Spleen (tissue), 11 donors: Measurements from ENCODE around the gene BABAM2. TPM values are rescaled to one million over a fixed set of nuclear protein-coding genes. Genes with fewer than 3 reads are reported as not detected.
"Not testable (repeated sequence)": the region's sequence is repeated elsewhere in the genome, so short reads cannot be mapped to it uniquely, and the experiment has no call there.

Source experiments
- DNase-seq: peaks from one replicate; pipeline ENCODE4 v3.0.0-alpha.2; 2020
- H3K27ac ChIP-seq, 8 donors: fragments of 200-600 bp; sonication (generic) in 7 of 8; 1 replicate in 4 of 8; 2 replicates in 4 of 8; pipeline versions ENCODE4 v1.5.0 to v1.8.0; 2016 to 2021; ENCODE audit warnings: inconsistent platforms in 4 of 8, mild to moderate bottlenecking in 4 of 8, moderate library complexity in 1 of 8
- H3K27me3 ChIP-seq, 7 donors: fragments of 200-600 bp; sonication (generic) in 6 of 7; replicated peaks in 1 of 7; 1 replicate in 4 of 7; 2 replicates in 3 of 7; pipeline versions ENCODE4 v1.5.0 to v1.8.0; 2016 to 2021; ENCODE audit warnings: inconsistent platforms in 3 of 7, mild to moderate bottlenecking in 1 of 7
- H3K36me3 ChIP-seq, 6 donors: fragments of 200-600 bp; sonication (generic) in 5 of 6; 1 replicate in 4 of 6; 2 replicates in 2 of 6; pipeline versions ENCODE4 v1.5.0 to v1.8.0; 2016 to 2021; ENCODE audit warnings: inconsistent platforms in 2 of 6
- H3K4me1 ChIP-seq, 6 donors: fragments of 200-600 bp; sonication (generic) in 5 of 6; 1 replicate in 3 of 6; 2 replicates in 3 of 6; pipeline versions ENCODE4 v1.5.0 to v1.8.0; 2016 to 2021; ENCODE audit warnings: inconsistent platforms in 3 of 6
- H3K4me3 ChIP-seq, 8 donors: fragments of 200-600 bp; sonication (generic) in 7 of 8; 1 replicate in 4 of 8; 2 replicates in 4 of 8; pipeline versions ENCODE4 v1.5.0 to v1.8.0; 2016 to 2021; ENCODE audit warnings: inconsistent platforms in 4 of 8, mild to moderate bottlenecking in 4 of 8, moderate library complexity in 2 of 8
- H3K9me3 ChIP-seq, 8 donors: fragments of 200-600 bp; sonication (generic) in 7 of 8; 1 replicate in 4 of 8; 2 replicates in 4 of 8; pipeline versions ENCODE4 v1.5.0 to v1.8.0; 2016 to 2021; ENCODE audit warnings: inconsistent platforms in 4 of 8
- POLR2A ChIP-seq, 3 donors: fragments of 450-650 bp; IDR thresholded peaks; one replicate each; pipeline ENCODE4 v1.5.1; 2017; ENCODE audit warnings: antibody characterized with exemption in 3 of 3, mild to moderate bottlenecking in 1 of 3
- POLR2AphosphoS5 ChIP-seq, 3 donors: sonication (generic); formaldehyde crosslinking; IDR thresholded peaks; one replicate each; pipeline ENCODE4 v1.5.1; 2017; ENCODE audit warnings: antibody characterized with exemption in 3 of 3
- WGBS, 5 donors: extraction: QIAGEN DNeasy Blood & Tissue Kit in 3 of 5; methylation state at CpG; one replicate each; pipeline versions ENCODE4 v1.1.5 to v1.1.7; 2013 to 2018; 5-methylcytosine and 5-hydroxymethylcytosine counted together
- intact Hi-C: fragments of 100-400 bp; cut with DNase I; formaldehyde crosslinking; loops from one replicate; pipeline ENCODE4 v1.15.0; 2023; ENCODE audit warnings: low total_unique reads
- polyA plus RNA-seq, 3 donors: library from polyadenylated mRNA; stranded (reverse); fragments of 200-250 nt; gene quantifications; one replicate each; pipeline ENCODE4 v1.2.1, GENCODE V29; 2013
- total RNA-seq, 7 donors: library from RNA; depleted of rRNA in 3 of 7; stranded (reverse); fragments of >200 nt in 3 of 7; fragmentation: NEBNext Ultra II Directional in 4 of 7; extraction: Animal tissue kit (Norgen Biotek cat#: 25700) in 4 of 7; gene quantifications; one replicate each; pipeline versions ENCODE4 v1.1.0 to v1.2.1, GENCODE V29; 2016 to 2021
- TF ChIP-seq, protein P1 (sequence below), 11 experiments: fragments of 200-600 bp in 7 of 11; fragments of 450-650 bp in 4 of 11; sonication (generic) in 4 of 11; IDR thresholded peaks in 8 of 11; conservative IDR thresholded peaks in 3 of 11; 1 replicate in 7 of 11; 2 replicates in 4 of 11; pipeline versions ENCODE4 v1.4.0 to v1.8.0; 2016 to 2021; ENCODE audit warnings: antibody characterized with exemption in 11 of 11, inconsistent platforms in 4 of 11, mild to moderate bottlenecking in 1 of 11
- donor health status: healthy with polysubstance abuse.
- donor health status: DM: no; HTN: no; CAD: no; lungs with moderate emphysema.
- donor health status: DM: no; HTN: no; CAD: no.
- donor health status: Bipolar disorder and iron deficiency.
- donor health status: healthy.
- donor health status: DM: no; HTN: no; CAD: no.
- donor health status: DM: yes; HTN: yes; CAD: no.

Gene BABAM2
- total and polyA plus RNA-seq, 10 donors: 16.1 to 70.1 (median 55.0) TPM

DNA sequence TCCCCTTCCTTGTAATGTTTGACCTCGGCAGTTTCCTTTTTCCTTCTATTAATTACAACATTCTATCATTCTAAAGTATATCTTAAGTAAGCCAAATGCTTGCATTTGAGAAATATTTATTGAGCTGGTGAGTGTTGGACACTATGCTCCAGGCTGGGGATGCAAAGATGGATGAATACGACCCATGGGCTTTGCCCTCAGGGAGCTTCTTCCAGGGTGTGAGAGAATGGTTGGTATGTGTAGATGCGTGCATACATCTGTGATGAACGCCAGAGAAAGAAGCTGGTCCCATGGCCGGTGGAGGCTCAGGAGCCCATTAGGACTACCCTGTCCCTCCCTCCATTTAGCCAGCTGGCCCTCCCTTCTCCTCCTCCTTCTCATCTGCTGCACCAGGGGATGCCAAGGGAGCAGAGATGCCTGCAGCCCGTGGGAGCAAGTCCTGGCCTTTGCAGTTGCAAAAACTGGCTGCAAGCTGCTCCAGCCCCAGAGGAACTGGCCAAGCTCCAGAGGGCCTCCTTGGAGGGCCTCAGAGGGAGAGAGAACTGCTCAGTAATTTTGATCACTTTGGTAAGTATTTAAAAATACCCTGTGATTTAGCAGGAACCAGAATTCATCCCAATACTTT, 436.5 kb downstream of the BABAM2 start:
- peaks cover 0 to 14% (median 0%) of the 10 kb centered on the region in 6 donors for H3K36me3 ChIP-seq
- H3K27ac ChIP-seq: peak overlapping the region in 3 of 8 donors; percentile 28 to 50 (median 32)
- intact Hi-C loops: no loop called here
- no peaks in the 10 kb centered on the region for H3K9me3 ChIP-seq
- WGBS, 5 donors: 68 to 85% (median 82%) methylated on average over 5 to 6 of the region's 6 CpGs
- peaks cover 3 to 33% (median 18%) of the 10 kb centered on the region in 6 donors for H3K4me1 ChIP-seq
- no peak for DNase-seq
- no peaks in the 10 kb centered on the region for H3K27me3 ChIP-seq
- no peak overlapping the region for H3K4me3 ChIP-seq
- TF ChIP-seq POLR2AphosphoS5 (IDR thresholded peaks at IDR 0.05) (no peak), POLR2A (IDR thresholded peaks at IDR 0.05) (no peak)
- TF ChIP-seq, protein P1, sequence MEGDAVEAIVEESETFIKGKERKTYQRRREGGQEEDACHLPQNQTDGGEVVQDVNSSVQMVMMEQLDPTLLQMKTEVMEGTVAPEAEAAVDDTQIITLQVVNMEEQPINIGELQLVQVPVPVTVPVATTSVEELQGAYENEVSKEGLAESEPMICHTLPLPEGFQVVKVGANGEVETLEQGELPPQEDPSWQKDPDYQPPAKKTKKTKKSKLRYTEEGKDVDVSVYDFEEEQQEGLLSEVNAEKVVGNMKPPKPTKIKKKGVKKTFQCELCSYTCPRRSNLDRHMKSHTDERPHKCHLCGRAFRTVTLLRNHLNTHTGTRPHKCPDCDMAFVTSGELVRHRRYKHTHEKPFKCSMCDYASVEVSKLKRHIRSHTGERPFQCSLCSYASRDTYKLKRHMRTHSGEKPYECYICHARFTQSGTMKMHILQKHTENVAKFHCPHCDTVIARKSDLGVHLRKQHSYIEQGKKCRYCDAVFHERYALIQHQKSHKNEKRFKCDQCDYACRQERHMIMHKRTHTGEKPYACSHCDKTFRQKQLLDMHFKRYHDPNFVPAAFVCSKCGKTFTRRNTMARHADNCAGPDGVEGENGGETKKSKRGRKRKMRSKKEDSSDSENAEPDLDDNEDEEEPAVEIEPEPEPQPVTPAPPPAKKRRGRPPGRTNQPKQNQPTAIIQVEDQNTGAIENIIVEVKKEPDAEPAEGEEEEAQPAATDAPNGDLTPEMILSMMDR (IDR thresholded peaks at IDR 0.05 in 8 of 11, conservative IDR thresholded peaks at IDR 0.05 in 3 of 11): no peak

DNA sequence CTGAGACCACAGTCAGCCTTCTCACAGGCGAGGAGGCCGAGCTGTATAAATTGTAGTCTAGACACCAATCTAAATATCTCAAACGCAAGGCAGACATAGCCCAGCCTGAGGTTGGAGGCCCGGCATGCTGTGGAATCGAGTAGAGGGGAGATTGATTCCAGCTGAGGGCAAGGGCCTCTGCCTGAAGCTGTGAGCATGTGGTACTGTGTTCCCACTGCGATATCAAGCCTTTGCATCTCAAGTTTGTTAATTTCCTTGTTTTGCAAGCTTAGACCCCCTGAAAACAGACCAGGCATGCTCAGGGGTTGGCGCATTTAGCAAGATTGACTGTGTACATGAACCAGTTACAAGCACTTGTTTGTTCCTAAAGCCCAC, 437.0 kb downstream of the BABAM2 start:
- DNase-seq: no peak
- peak overlapping the region in 5 of 8 donors; percentile 9 to 50 (median 30) for H3K27ac ChIP-seq
- 87 to 94% (median 92%) methylated on average over 7 of the region's 7 CpGs for WGBS, 5 donors
- peaks cover 3 to 33% (median 18%) of the 10 kb centered on the region in 6 donors for H3K4me1 ChIP-seq
- TF ChIP-seq, protein P1 (IDR thresholded peaks at IDR 0.05 in 8 of 11, conservative IDR thresholded peaks at IDR 0.05 in 3 of 11): no peak
- no peak for TF ChIP-seq POLR2AphosphoS5 (IDR thresholded peaks at IDR 0.05)
- TF ChIP-seq POLR2A (IDR thresholded peaks at IDR 0.05): no peak
- intact Hi-C loops: no loop called here
- H3K36me3 ChIP-seq: peaks cover 0 to 14% (median 0%) of the 10 kb centered on the region in 6 donors
- H3K4me3 ChIP-seq: no peak overlapping the region
- H3K27me3 ChIP-seq: no peaks in the 10 kb centered on the region
- H3K9me3 ChIP-seq: no peaks in the 10 kb centered on the region

DNA sequence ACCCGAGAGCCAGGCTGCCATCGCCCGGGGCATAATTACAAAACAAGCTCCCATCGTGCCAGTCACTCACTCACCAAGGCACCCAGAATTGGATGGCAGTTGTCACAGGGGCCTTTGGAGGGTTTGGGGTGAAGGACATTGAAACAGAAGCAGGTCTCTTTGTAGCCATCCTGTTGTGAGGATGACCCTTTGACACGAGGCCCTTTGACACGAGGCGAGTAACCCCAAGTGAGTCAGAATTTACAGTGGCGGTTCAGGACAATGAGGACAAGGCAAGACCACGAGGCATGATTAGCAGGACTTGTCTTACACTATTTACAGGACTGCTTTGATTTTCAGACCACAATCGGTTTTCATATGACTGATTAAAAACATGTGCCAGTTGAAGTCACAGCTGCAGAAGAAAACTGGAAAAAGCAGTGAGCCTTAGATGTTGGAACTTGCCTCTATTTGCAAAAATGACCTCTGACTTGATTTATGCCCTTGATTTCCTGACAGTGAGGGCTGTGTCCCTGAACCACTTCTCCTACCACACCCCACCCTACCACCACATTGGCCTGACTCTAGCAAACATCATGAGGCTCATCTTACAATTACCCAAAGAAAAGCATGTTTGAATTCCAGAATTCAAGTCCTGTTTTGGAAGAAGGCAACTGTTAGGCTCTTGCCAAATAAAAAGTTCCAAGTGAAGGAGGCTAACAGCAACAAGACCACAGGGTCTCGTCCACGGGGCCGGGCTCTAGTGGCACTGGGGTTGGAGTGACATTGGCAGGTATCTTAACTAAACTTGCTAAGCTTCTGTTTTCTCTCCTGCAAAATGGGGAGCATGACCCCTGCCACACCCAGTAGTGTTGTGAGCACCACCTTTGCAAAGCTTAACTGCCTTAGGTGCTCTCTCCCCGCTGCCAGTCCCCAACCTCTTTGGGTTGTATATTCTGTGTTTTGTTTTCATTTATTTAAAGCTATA, 437.7 kb downstream of the BABAM2 start:
- peaks cover 3 to 33% (median 18%) of the 10 kb centered on the region in 6 donors for H3K4me1 ChIP-seq
- peak overlapping the region in 4 of 8 donors; percentile 28 to 50 (median 31) for H3K27ac ChIP-seq
- H3K9me3 ChIP-seq: no peaks in the 10 kb centered on the region
- TF ChIP-seq POLR2A (IDR thresholded peaks at IDR 0.05) (no peak), POLR2AphosphoS5 (IDR thresholded peaks at IDR 0.05) (peak in 1 of 3 donors; percentile 43)
- TF ChIP-seq, protein P1 (IDR thresholded peaks at IDR 0.05 in 8 of 11, conservative IDR thresholded peaks at IDR 0.05 in 3 of 11): no peak
- 66 to 78% (median 71%) methylated on average over 14 of the region's 14 CpGs for WGBS, 5 donors
- intact Hi-C loops: no loop called here
- no peak for DNase-seq
- H3K27me3 ChIP-seq: no peaks in the 10 kb centered on the region
- H3K36me3 ChIP-seq: peaks cover 0 to 14% (median 0%) of the 10 kb centered on the region in 6 donors
- H3K4me3 ChIP-seq: no peak overlapping the region

DNA sequence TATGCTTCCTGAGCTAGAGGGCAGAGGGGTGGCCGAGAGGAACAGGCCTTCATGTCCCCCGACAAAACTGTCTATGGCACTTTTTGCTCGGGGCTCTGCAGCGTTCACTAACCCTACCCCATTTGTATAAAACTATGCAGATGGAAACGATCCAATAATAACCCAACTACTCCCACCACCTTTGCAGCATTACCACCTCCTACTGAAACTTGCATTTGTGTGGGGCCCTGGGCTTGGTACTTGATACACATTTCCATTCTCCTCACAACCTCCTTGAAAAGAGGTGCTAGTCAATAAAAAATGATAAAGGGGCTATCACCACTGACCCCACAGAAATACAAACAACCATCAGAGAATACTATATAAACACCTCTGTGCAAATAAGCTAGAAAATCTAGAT, 438.7 kb downstream of the BABAM2 start:
- Histone ChIP-seq H3K4me1 (peaks cover 3 to 39% (median 22%) of the 10 kb centered on the region in 6 donors), H3K27me3 (no peaks in the 10 kb centered on the region), H3K27ac (no peak overlapping the region), H3K36me3 (peaks cover 0 to 14% (median 0%) of the 10 kb centered on the region in 6 donors), H3K9me3 (no peaks in the 10 kb centered on the region), H3K4me3 (no peak overlapping the region)
- no peak for DNase-seq
- TF ChIP-seq POLR2A (IDR thresholded peaks at IDR 0.05) (no peak), POLR2AphosphoS5 (IDR thresholded peaks at IDR 0.05) (no peak)
- TF ChIP-seq, protein P1 (IDR thresholded peaks at IDR 0.05 in 8 of 11, conservative IDR thresholded peaks at IDR 0.05 in 3 of 11): no peak
- intact Hi-C loops: no loop called here
- 87 to 97% (median 92%) methylated on average over 5 of the region's 5 CpGs for WGBS, 5 donors

DNA sequence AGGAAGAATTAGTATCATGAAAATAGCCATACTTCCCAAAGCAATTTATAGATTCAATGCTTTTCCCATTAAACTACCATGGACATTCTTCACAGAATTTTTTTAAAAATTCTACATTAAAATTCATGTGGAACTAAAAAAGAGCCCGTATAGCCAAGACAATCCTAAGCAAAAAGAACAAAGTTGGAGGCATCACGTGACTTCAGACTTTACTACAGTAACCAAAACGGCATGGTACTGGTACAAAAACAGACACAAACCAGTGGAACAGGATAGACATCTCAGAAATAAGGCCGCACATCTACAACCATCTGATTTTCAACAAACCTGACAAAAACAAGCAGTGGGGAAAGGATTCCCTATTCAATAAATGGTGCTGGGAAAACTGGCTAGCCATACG, 440.2 kb downstream of the BABAM2 start:
- DNase-seq, intact Hi-C loops, H3K27ac ChIP-seq, H3K27me3 ChIP-seq, H3K4me3 ChIP-seq, H3K9me3 ChIP-seq: not testable (repeated sequence)
- H3K4me1 ChIP-seq: peaks cover 3 to 36% (median 20%) of the 10 kb centered on the region in 6 donors
- WGBS, 5 donors: 76 to 89% (median 79%) methylated on average over 5 of the region's 5 CpGs
- H3K36me3 ChIP-seq: peaks cover 0 to 14% (median 0%) of the 10 kb centered on the region in 6 donors

DNA sequence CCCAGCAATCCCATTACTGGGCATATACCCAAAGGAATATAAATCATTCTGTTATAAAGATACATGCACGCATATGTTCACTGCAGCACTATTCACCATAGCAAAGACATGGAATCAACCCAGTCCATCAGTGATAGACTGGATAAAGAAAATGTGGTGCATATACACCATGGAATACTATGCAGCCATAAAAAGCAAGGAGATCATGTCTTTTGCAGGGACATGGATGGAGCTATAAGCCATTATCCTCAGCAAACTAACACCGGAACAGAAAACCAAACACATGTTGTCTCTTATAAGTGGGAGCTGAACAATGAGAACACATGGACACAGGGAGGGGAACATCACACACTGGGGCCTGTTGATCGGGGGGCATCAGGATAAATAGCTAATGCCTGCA, 441.3 kb downstream of the BABAM2 start:
- H3K36me3 ChIP-seq: peaks cover 0 to 14% (median 0%) of the 10 kb centered on the region in 6 donors
- DNase-seq, H3K9me3 ChIP-seq, intact Hi-C loops, H3K4me3 ChIP-seq, H3K27me3 ChIP-seq, H3K27ac ChIP-seq: not testable (repeated sequence)
- 92 to 98% (median 97%) methylated on average over 3 of the region's 3 CpGs for WGBS, 5 donors
- H3K4me1 ChIP-seq: peaks cover 3 to 25% (median 13%) of the 10 kb centered on the region in 6 donors
